ENCODE measurements around the gene MRPL49. TPM values are rescaled to one million over a fixed set of nuclear protein-coding genes. Genes with fewer than 3 reads are reported as not detected.

MRPL49 gene
- total and polyA plus RNA-seq, 2 of the 8 experiments (the other 6 are each of a cell fraction or from before 2014, with no cell fraction given): 54.0 to 84.8 TPM

- Histone ChIP-seq H3K9ac (replicated peaks in 1 of 4; ENCODE audit: extremely low read depth in 1 of 4, low read depth in 3 of 4, low read length in 3 of 4) (no peak overlapping the region), H3K23me2 (ENCODE audit: low read depth, low read length) (peaks cover 17% of the 10 kb centered on the region; the same call in 1 of the 2 replicates), H2BK20ac (ENCODE audit: low read length) (no peak overlapping the region), H3K23ac (ENCODE audit: insufficient read length) (no peak overlapping the region), H2BK15ac (ENCODE audit: low read length) (peak overlapping the region; percentile 50; the same call in 1 of the 2 replicates), H3K36me3 (ENCODE audit: control insufficient read depth in 2 of 4, insufficient read depth in 4 of 4, low read length in 3 of 4) (peaks cover 8 to 27% (median 12%) of the 10 kb centered on the region in 4 experiments; a peak in 7 of 8 replicates), H4K8ac (ENCODE audit: extremely low read depth, insufficient read depth, low read length) (no peak overlapping the region), H3K4ac (replicated peaks; ENCODE audit: insufficient read length, low read depth, low read length) (no peak overlapping the region), H3K4me1 (replicated peaks in 1 of 4; ENCODE audit: control insufficient read depth in 3 of 4, insufficient read depth in 4 of 4, low read length in 3 of 4) (peaks cover 2 to 24% (median 18%) of the 10 kb centered on the region in 4 experiments), H4K91ac (replicated peaks; ENCODE audit: insufficient read length, low read length) (peak overlapping the region; percentile 17), H3K56ac (replicated peaks; ENCODE audit: insufficient read length, low read depth, low read length) (no peak overlapping the region), H4K20me1 (replicated peaks in 1 of 2; ENCODE audit: control insufficient read depth in 1 of 2, insufficient read depth in 2 of 2, low read length in 2 of 2) (peaks cover 4 to 14% of the 10 kb centered on the region in 2 experiments), H3K79me2 (ENCODE audit: control insufficient read depth in 1 of 2, insufficient read depth in 2 of 2, low read length in 2 of 2) (peaks cover 0 to 13% of the 10 kb centered on the region in 2 experiments; a peak in 1 of 4 replicates), H3K9me3 (ENCODE audit: insufficient read depth in 2 of 2, low read depth in 1 of 2, low read length in 1 of 2) (no peaks in the 10 kb centered on the region), H2BK12ac (ENCODE audit: low read depth, low read length) (no peak overlapping the region), H3K4me2 (ENCODE audit: insufficient read depth in 1 of 2, low read depth in 2 of 2, low read length in 2 of 2) (peak overlapping the region in 1 of 2 experiments; percentile 80; a peak in 1 of 4 replicates), H4K5ac (ENCODE audit: insufficient read length, low read depth, low read length) (no peak overlapping the region), H3K4me3 (ENCODE audit: extremely low read depth in 1 of 4, insufficient read depth in 2 of 4, low read depth in 3 of 4, low read length in 4 of 4) (no peak overlapping the region), H2AK5ac (ENCODE audit: low read depth, low read length) (no peak overlapping the region), H2AFZ (ENCODE audit: low read length) (no peak overlapping the region), H3K14ac (ENCODE audit: insufficient read length) (no peak overlapping the region), H3K18ac (ENCODE audit: extremely low read depth, low read length) (no peak overlapping the region), H2BK120ac (replicated peaks; ENCODE audit: low read depth, low read length) (no peak overlapping the region), H3K27ac (ENCODE audit: low read depth, low read length) (no peak overlapping the region), H3K79me1 (ENCODE audit: low read depth, low read length) (peaks cover 8% of the 10 kb centered on the region), H2BK5ac (ENCODE audit: low read depth, low read length) (no peak overlapping the region), H3K27me3 (replicated peaks in 1 of 4; ENCODE audit: control insufficient read depth in 3 of 4, extremely low read depth in 1 of 4, insufficient read depth in 3 of 4, low read length in 3 of 4) (no peaks in the 10 kb centered on the region)
- ChIA-PET POLR2A (ENCODE audit: partially characterized antibody) (interaction anchor here (0.8 to 17.4 kb wide), 15 partner anchors 8 to 371 kb away, joined by 3 to 305 read pairs (median 5); partner anchors contain the start of genes ARL2, CAPN1, MAP4K2 and RASGRP2), CTCF (ENCODE audit: partially characterized antibody) (interaction anchor here (1.2 kb wide), 1 partner anchor 37 kb away, joined by 3 read pairs; no protein-coding TSS in a partner anchor)
- FAIRE-seq (no peak), DNase-seq (ENCODE audit: low read depth in 1 of 2, low spot score in 2 of 2) (no peak)
- WGBS, 2 experiments (ENCODE audit: extremely low coverage in 1 of 2, insufficient coverage in 1 of 2, insufficient read length in 1 of 2, insufficient replicate concordance in 2 of 2, low coverage in 1 of 2, low lambda C conversion rate in 2 of 2, missing lambda C conversion rate in 1 of 2): 96% methylated on average over 20 of the region's 21 CpGs; no CpG with 5 or more reads in 1 of the 2 experiments
- TF ChIP-seq NRF1 (IDR thresholded peaks at IDR 0.05; ENCODE audit: low read depth, low read length) (no peak), POLR2AphosphoS5 (IDR thresholded peaks at IDR 0.05; ENCODE audit: low read depth, low read length) (peak; percentile 24), POLR2A (IDR thresholded peaks at IDR 0.05; ENCODE audit: control extremely low read depth in 1 of 2, low read depth in 2 of 2, low read length in 2 of 2) (peak in 1 of 2 experiments; percentile 43; a peak in 1 of 3 replicates), CBX8 (IDR thresholded peaks at IDR 0.05; ENCODE audit: borderline replicate concordance, low read depth, low read length) (no peak)
Observed at GRCh38 chr11:65115361-65116082, 6.6 kb upstream of the MRPL49 start.

All from H1 (cell line).